ENCODE measurements around the gene CFDP1. TPM values are rescaled to one million over a fixed set of nuclear protein-coding genes. Genes with fewer than 3 reads are reported as not detected.

CFDP1 gene
- total RNA-seq, 6 donors from 2014 or later = 36.8 to 185 (median 50.6) TPM

DNA sequence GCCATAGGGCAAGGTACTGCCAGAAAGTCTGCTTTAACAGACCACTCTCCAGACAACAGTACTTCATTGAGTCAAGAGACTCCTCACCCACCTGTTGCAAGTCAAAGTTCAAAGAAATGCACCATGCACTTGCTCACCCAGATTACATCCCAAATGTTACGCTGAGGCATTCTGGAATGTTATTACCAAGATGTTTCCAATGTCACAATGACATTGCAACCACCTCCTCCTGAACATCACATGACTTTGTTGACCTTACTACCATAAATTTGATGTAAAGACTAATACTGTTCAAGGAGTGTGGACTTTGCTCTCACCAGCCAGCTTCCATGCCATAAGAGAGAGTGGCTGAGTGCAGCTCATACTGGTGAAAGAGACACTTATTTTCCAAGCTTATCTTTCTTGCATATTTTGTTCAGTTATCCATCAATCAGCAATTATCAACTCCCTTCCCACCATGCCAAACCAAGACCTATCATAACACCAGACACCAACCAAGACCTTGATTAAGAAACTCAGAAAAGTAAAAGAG, 123.3 kb downstream of the CFDP1 start:
- Histone ChIP-seq H3K4me1 (peaks cover 3 to 15% (median 12%) of the 10 kb centered on the region in 4 donors), H3K36me3 (peaks cover 0 to 10% (median 4%) of the 10 kb centered on the region in 4 donors), H3K9me3 (no peaks in the 10 kb centered on the region), H3K27me3 (no peaks in the 10 kb centered on the region), H3K4me3 (no peak overlapping the region), H3K27ac (no peak overlapping the region)
- DNase-seq = no peak
- ATAC-seq (ENCODE audit: low FRiP score in 2 of 2) = no peak
- TF ChIP-seq EP300 (IDR thresholded peaks at IDR 0.05) (no peak), POLR2AphosphoS5 (IDR thresholded peaks at IDR 0.05) (no peak), POLR2A (IDR thresholded peaks at IDR 0.05) (no peak)
- TF ChIP-seq, protein P1, sequence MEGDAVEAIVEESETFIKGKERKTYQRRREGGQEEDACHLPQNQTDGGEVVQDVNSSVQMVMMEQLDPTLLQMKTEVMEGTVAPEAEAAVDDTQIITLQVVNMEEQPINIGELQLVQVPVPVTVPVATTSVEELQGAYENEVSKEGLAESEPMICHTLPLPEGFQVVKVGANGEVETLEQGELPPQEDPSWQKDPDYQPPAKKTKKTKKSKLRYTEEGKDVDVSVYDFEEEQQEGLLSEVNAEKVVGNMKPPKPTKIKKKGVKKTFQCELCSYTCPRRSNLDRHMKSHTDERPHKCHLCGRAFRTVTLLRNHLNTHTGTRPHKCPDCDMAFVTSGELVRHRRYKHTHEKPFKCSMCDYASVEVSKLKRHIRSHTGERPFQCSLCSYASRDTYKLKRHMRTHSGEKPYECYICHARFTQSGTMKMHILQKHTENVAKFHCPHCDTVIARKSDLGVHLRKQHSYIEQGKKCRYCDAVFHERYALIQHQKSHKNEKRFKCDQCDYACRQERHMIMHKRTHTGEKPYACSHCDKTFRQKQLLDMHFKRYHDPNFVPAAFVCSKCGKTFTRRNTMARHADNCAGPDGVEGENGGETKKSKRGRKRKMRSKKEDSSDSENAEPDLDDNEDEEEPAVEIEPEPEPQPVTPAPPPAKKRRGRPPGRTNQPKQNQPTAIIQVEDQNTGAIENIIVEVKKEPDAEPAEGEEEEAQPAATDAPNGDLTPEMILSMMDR (IDR thresholded peaks at IDR 0.05) = no peak
- WGBS, 2 donors = 100% methylated on average over 1 of the region's 1 CpG

DNA sequence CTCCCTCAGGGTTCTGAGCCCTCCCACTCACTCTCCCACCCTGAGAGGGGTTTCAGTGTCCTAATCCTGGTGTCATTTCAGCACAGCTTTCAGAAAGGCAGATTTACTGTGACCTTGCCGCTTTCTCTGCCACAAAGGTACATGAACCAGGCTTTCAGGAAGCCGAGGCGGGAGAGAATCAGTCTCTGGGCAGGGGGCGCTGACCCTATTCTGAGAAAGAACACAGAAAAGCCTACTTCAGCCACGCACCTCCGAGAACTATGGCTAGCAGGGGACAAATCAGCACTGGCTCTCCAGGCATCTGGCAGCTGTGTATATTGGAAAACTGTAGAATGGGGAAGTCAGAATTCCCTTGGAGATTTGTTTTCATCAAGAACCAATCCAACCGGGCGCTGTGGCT, 124.1 kb downstream of the CFDP1 start:
- no peak overlapping the region for H3K27ac ChIP-seq
- peaks cover 10 to 23% (median 20%) of the 10 kb centered on the region in 4 donors for H3K4me1 ChIP-seq
- ATAC-seq (ENCODE audit: low FRiP score in 2 of 2) (no peak), DNase-seq (no peak)
- WGBS, 2 donors = 97 to 98% methylated on average over 8 of the region's 8 CpGs
- peaks cover 0 to 13% (median 5%) of the 10 kb centered on the region in 4 donors for H3K36me3 ChIP-seq
- H3K4me3 ChIP-seq = no peak overlapping the region
- no peaks in the 10 kb centered on the region for H3K9me3 ChIP-seq
- TF ChIP-seq POLR2AphosphoS5 (IDR thresholded peaks at IDR 0.05) (no peak), EP300 (IDR thresholded peaks at IDR 0.05) (no peak), POLR2A (IDR thresholded peaks at IDR 0.05) (no peak)
- TF ChIP-seq, protein P1 (IDR thresholded peaks at IDR 0.05) = no peak
- no peaks in the 10 kb centered on the region for H3K27me3 ChIP-seq

DNA sequence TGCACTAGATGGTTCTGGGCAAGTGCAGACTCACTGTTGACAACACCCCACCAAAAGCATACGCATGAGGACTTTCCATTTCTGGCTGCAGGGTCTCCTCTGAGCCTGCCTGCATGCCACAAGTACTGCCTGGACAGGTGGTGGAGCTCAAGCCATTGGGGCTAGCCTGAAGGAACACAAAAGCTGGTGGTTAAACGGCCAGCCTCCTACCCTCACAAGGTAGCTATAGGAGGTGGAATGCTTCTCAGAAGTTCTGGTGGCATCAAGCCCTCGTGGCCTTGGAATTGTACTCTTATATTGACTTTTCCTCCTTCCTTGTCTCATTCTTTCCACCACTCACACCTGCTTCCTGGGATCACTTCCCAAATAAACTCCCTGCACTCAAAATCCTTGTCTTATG, 125.3 kb downstream of the CFDP1 start:
- TF ChIP-seq EP300 (IDR thresholded peaks at IDR 0.05) (no peak), POLR2A (IDR thresholded peaks at IDR 0.05) (no peak), POLR2AphosphoS5 (IDR thresholded peaks at IDR 0.05) (no peak)
- TF ChIP-seq, protein P1 (IDR thresholded peaks at IDR 0.05) = no peak
- no peaks in the 10 kb centered on the region for H3K27me3 ChIP-seq
- H3K4me3 ChIP-seq = no peak overlapping the region
- no peak overlapping the region for H3K27ac ChIP-seq
- peaks cover 13 to 26% (median 21%) of the 10 kb centered on the region in 4 donors for H3K4me1 ChIP-seq
- ATAC-seq (ENCODE audit: low FRiP score in 2 of 2) = no peak
- 68 to 82% methylated on average over 3 of the region's 3 CpGs for WGBS, 2 donors
- no peaks in the 10 kb centered on the region for H3K9me3 ChIP-seq
- H3K36me3 ChIP-seq = peaks cover 0 to 13% (median under 1%) of the 10 kb centered on the region in 4 donors
- no peak for DNase-seq

DNA sequence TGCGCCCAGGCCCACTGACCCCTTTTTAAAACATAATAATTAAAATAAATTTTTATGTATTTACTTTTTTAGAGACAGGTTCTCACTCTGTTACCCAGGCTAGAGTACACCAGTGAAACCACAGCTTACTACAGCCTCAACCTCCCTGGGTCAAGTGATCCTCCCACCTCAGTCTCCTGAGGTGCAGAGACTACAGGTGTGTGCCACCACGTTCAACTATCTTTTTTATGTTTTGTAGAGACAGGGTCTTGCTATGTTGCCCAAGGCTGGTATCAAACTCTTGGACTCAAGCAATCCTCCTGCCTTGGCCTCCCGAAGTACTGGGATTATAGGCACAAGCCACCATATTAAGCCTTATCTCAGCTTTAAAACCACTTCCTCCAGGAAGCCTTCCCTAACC, 125.8 kb downstream of the CFDP1 start:
- Histone ChIP-seq H3K9me3 (no peaks in the 10 kb centered on the region), H3K4me1 (peaks cover 13 to 26% (median 21%) of the 10 kb centered on the region in 4 donors), H3K36me3 (peaks cover 0 to 16% (median 1%) of the 10 kb centered on the region in 4 donors), H3K4me3 (no peak overlapping the region), H3K27me3 (no peaks in the 10 kb centered on the region), H3K27ac (peak overlapping the region in 1 of 4 donors; percentile 90)
- WGBS, 2 donors = 95 to 97% methylated on average over 3 of the region's 3 CpGs
- ATAC-seq (ENCODE audit: low FRiP score in 2 of 2) (no peak), DNase-seq (no peak)
- TF ChIP-seq POLR2A (IDR thresholded peaks at IDR 0.05) (no peak), POLR2AphosphoS5 (IDR thresholded peaks at IDR 0.05) (no peak), EP300 (IDR thresholded peaks at IDR 0.05) (no peak)
- TF ChIP-seq, protein P1 (IDR thresholded peaks at IDR 0.05) = no peak

All from upper lobe of left lung (tissue), 6 donors.